DND-41 (cell line): Measurements from ENCODE around the gene IFNL1.

Experiments used
- ATAC-seq: fragments of 200-7000 bp; cut with Tn5 transposase; 3 replicates; pipeline ENCODE4 v1.9.1; 2021; ENCODE audit warnings: low read depth; ENCODE audit not compliant: insufficient read depth
- DNase-seq: peaks from one replicate; pipeline ENCODE4 v3.0.0-alpha.2; 2020
- H2AFZ ChIP-seq: 2 replicates; pipeline ENCODE4 v1.6.0; 2012; ENCODE audit warnings: low read depth, low read length
- H3K27ac ChIP-seq: 2 replicates; pipeline ENCODE4 v1.5.1; 2012; ENCODE audit warnings: low read length, inconsistent platforms
- H3K27me3 ChIP-seq: fragments of 200-600 bp; sonication (generic); 2 replicates; pipeline ENCODE4 v1.6.0; 2012; ENCODE audit warnings: low read length, mild to moderate bottlenecking, inconsistent platforms; ENCODE audit not compliant: insufficient read depth, poor library complexity
- H3K36me3 ChIP-seq: 2 replicates; pipeline ENCODE4 v1.5.1; 2012; ENCODE audit warnings: low read length, inconsistent platforms; ENCODE audit not compliant: insufficient read depth
- H3K4me1 ChIP-seq: 2 replicates; pipeline ENCODE4 v1.5.1; 2012; ENCODE audit warnings: mild to moderate bottlenecking, low read length; ENCODE audit not compliant: insufficient read depth
- H3K4me2 ChIP-seq: 2 replicates; pipeline ENCODE4 v1.6.0; 2012; ENCODE audit warnings: mild to moderate bottlenecking, moderate library complexity, low read length, inconsistent platforms; ENCODE audit not compliant: insufficient read depth
- H3K4me3 ChIP-seq, 2 experiments: fragments of 200-600 bp in 1 of 2; shearing (Covaris generic) in 1 of 2; 2 replicates each; pipeline ENCODE4 v1.5.1; 2012 to 2016; ENCODE audit warnings: inconsistent platforms in 2 of 2, low read length in 2 of 2, mild to moderate bottlenecking in 2 of 2, low read depth in 1 of 2, moderate library complexity in 1 of 2
- H3K79me2 ChIP-seq: 2 replicates; pipeline ENCODE4 v1.6.0; 2012; ENCODE audit warnings: low read length, inconsistent platforms; ENCODE audit not compliant: insufficient read depth
- H3K9ac ChIP-seq: 2 replicates; pipeline ENCODE4 v1.6.0; 2012; ENCODE audit warnings: low read depth, mild to moderate bottlenecking, inconsistent platforms, low read length, moderate library complexity
- H3K9me3 ChIP-seq: 2 replicates; pipeline ENCODE4 v1.5.1; 2012; ENCODE audit warnings: low read length, moderate library complexity, mild to moderate bottlenecking, inconsistent platforms; ENCODE audit not compliant: insufficient read depth, severe bottlenecking
- H4K20me1 ChIP-seq: 2 replicates; pipeline ENCODE4 v1.6.0; 2012; ENCODE audit warnings: low read length; ENCODE audit not compliant: insufficient read depth
- EZH2 ChIP-seq: IDR thresholded peaks from 3 replicates; pipeline ENCODE4 v1.6.1; 2012; ENCODE audit warnings: borderline replicate concordance, low read depth, mild to moderate bottlenecking, moderate library complexity, low read length, inconsistent platforms; ENCODE audit not compliant: severe bottlenecking
- TF ChIP-seq, protein P1 (sequence below): IDR thresholded peaks from 2 replicates; pipeline ENCODE4 v1.5.1; 2012; ENCODE audit warnings: borderline replicate concordance, low read length, moderate library complexity, mild to moderate bottlenecking; ENCODE audit not compliant: poor library complexity, severe bottlenecking; ENCODE audit errors: extremely low read depth

Gene IFNL1

DNA sequence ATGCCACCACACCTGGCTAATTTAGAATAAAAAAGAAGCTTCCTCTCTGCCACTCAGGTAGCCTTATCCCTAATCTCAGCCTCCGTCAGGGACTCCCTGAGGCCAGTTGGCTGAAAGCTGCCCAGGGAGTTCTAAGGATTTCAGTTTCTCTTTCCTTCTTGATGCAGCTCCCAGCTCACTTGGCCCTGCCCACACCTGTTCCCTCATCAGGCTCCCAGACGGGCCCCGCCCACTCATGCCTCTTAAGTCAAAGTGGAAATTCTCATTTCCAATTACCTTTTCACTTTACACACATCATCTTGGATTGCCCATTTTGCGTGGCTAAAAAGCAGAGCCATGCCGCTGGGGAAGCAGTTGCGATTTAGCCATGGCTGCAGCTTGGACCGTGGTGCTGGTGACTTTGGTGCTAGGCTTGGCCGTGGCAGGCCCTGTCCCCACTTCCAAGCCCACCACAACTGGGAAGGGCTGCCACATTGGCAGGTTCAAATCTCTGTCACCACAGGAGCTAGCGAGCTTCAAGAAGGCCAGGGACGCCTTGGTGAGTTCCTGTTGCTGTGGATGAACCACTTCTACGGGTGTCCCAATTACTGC lies at the start of gene IFNL1:
Gene IFNL1 (plus strand): TSS at position 353 of the 591 bp plus-strand sequence. CDS start 15 bp downstream, at position 368.
- no peaks in the 10 kb centered on the region for H4K20me1 ChIP-seq
- no peak for DNase-seq
- H2AFZ ChIP-seq = no peak within 1 kb of the TSS; the same call in 1 of the 2 replicates
- H3K36me3 ChIP-seq = no peaks in the 10 kb centered on the region
- H3K79me2 ChIP-seq = no peaks in the 10 kb centered on the region
- H3K27ac ChIP-seq = no peak within 1 kb of the TSS
- no peak within 1 kb of the TSS for H3K4me3 ChIP-seq
- TF ChIP-seq EZH2 = no peak
- TF ChIP-seq, protein P1, sequence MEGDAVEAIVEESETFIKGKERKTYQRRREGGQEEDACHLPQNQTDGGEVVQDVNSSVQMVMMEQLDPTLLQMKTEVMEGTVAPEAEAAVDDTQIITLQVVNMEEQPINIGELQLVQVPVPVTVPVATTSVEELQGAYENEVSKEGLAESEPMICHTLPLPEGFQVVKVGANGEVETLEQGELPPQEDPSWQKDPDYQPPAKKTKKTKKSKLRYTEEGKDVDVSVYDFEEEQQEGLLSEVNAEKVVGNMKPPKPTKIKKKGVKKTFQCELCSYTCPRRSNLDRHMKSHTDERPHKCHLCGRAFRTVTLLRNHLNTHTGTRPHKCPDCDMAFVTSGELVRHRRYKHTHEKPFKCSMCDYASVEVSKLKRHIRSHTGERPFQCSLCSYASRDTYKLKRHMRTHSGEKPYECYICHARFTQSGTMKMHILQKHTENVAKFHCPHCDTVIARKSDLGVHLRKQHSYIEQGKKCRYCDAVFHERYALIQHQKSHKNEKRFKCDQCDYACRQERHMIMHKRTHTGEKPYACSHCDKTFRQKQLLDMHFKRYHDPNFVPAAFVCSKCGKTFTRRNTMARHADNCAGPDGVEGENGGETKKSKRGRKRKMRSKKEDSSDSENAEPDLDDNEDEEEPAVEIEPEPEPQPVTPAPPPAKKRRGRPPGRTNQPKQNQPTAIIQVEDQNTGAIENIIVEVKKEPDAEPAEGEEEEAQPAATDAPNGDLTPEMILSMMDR = no peak
- ATAC-seq = no peak
- no peak within 1 kb of the TSS for H3K4me2 ChIP-seq
- no peaks in the 10 kb centered on the region for H3K9me3 ChIP-seq
- no peak within 1 kb of the TSS for H3K9ac ChIP-seq
- no peaks in the 10 kb centered on the region for H3K27me3 ChIP-seq
- H3K4me1 ChIP-seq = no peaks in the 10 kb centered on the region

DNA sequence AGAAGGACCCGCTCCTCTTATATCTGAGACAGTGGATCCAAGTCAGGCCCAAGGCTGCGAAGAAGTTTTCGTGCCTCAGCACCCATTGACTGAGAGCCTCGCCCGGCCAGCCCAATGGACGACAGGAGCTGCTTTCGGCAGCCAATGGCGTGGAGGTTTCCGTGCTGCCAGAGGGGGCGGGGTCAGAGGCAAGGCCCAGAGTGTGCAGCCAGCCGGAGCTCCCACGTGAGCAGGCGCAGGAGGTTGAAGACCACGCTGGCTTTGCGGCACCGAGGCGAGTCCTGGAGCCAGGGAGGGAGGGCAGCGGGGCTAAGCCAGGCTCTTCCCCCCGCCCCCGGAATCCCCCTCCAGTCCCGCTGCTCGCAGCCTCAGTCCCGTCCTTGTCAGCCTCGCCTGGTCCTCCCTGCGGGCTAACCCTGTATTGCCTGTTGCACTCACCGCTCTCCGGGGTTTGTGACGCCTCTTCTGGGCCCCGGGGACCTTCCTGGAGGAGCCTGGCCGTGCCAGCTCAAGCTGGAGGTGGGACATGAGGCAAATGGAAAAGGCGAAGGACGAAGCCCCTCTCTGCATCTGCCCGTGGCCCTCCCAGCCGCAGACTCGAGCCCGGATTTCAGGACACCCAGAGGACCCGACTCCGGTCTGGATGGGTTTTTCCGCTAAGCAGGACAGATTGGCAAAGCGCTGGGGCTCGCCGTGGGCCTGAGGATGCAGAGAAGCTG lies 49.1 kb upstream of the IFNL1 start:
- H3K27me3 ChIP-seq = peaks cover 4% of the 10 kb centered on the region

DNA sequence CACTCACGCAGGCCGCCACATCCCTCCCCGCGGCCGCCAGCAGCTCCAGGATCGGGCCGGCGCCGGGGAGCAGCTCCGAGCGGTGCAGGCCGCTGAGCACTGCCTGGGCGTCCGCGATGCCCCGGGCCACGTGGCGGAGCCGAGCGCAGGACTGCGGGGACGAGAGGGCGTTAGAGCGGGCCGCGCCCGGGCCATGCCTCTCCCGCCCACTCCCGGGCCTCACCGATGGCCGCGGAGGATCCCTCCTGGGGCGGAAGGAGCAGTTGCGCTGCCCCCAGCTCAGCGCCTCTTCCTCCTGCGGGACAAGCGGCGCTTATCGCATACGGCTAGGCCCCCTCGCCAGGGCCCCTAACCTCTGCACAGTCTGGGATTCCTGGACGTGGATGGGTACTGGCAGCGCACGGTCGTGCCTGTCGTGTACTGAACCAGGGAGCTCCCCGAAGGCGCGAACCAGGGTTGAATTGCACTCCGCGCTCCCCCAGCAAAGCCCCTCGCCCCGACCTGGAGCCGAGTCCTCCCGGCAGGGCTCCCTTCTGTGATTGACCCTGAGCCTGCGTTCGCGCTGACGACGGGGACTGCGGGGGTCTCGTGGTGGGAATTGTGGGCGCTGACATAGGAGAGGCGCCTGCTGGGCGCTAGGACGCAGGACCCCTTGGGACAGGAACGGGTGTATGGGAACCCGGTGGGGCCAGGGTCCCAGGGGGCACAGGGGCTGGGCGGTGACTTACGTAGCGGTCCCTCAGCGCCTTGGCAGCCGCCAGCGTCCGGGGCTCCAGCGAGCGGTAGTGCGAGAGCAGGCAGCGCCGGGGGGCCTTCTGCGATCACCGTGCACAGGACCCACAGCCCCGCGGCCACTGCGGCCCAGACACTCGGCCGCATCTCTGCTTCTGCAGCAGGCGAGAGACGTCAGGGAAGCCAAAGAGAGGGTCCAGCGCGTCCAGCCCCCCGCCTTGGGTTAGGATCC lies 48.2 kb upstream of the IFNL1 start:
- H3K4me2 ChIP-seq = no peak overlapping the region
- H3K27ac ChIP-seq = no peak overlapping the region
- no peak overlapping the region for H2AFZ ChIP-seq
- H3K9ac ChIP-seq = no peak overlapping the region
- DNase-seq (no peak), ATAC-seq (no peak)
- H3K4me1 ChIP-seq = no peaks in the 10 kb centered on the region
- TF ChIP-seq, protein P1 = no peak
- TF ChIP-seq EZH2 = no peak
- no peaks in the 10 kb centered on the region for H3K9me3 ChIP-seq
- no peaks in the 10 kb centered on the region for H3K79me2 ChIP-seq
- peaks cover 12% of the 10 kb centered on the region for H3K27me3 ChIP-seq
- H4K20me1 ChIP-seq = no peaks in the 10 kb centered on the region
- H3K4me3 ChIP-seq = no peak overlapping the region
- H3K36me3 ChIP-seq = no peaks in the 10 kb centered on the region

More for the DNA sequence above, 49.1 kb upstream of the IFNL1 start:
- H3K79me2 ChIP-seq = no peaks in the 10 kb centered on the region
- no peaks in the 10 kb centered on the region for H4K20me1 ChIP-seq
- no peak overlapping the region for H3K4me3 ChIP-seq
- no peak overlapping the region for H3K27ac ChIP-seq
- no peak overlapping the region for H3K9ac ChIP-seq
- H3K4me2 ChIP-seq = no peak overlapping the region
- no peaks in the 10 kb centered on the region for H3K4me1 ChIP-seq
- H3K9me3 ChIP-seq = no peaks in the 10 kb centered on the region
- TF ChIP-seq, protein P1 = no peak
- TF ChIP-seq EZH2 = no peak
- no peak overlapping the region for H2AFZ ChIP-seq
- H3K36me3 ChIP-seq = no peaks in the 10 kb centered on the region
- ATAC-seq (no peak), DNase-seq (no peak)
